GM12878 (cell line): ENCODE measurements around the gene TIMP4. TPM values are rescaled to one million over a fixed set of nuclear protein-coding genes. Genes with fewer than 3 reads are reported as not detected.

Experiments
- BCL11A ChIP-seq: IDR thresholded peaks from 2 replicates; pipeline ENCODE4 v1.6.1; 2011; ENCODE audit warnings: low read depth, low read length
- BHLHE40 ChIP-seq, 2 experiments: fragments of 450-650 bp in 1 of 2; IDR thresholded peaks; 2 replicates each; pipeline ENCODE4 v1.6.1; 2011 to 2017; ENCODE audit warnings: low read depth in 2 of 2, borderline replicate concordance in 1 of 2, improper control_type of control experiment in 1 of 2, low read length in 1 of 2, mild to moderate bottlenecking in 1 of 2
- CREB1 ChIP-seq: IDR thresholded peaks from 2 replicates; pipeline ENCODE4 v1.6.1; 2012; ENCODE audit warnings: low read depth, mild to moderate bottlenecking, inconsistent platforms
- CREM ChIP-seq: IDR thresholded peaks from 2 replicates; pipeline ENCODE4 v1.6.1; 2014; ENCODE audit warnings: antibody characterized with exemption, low read depth
- EED ChIP-seq: sonication (generic); IDR thresholded peaks from 2 replicates; pipeline ENCODE4 v1.6.1; 2016; ENCODE audit warnings: antibody characterized with exemption, low read depth
- HDAC6 ChIP-seq: fragments of 200-600 bp; sonication (generic); IDR thresholded peaks from one replicate; pipeline ENCODE4 v1.8.0; 2017; ENCODE audit warnings: antibody characterized with exemption; ENCODE audit not compliant: unreplicated experiment
- IKZF2 ChIP-seq, 2 experiments: fragments of 450-650 bp; IDR thresholded peaks; 2 replicates each; pipeline ENCODE4 v1.6.1; 2017; ENCODE audit warnings: mild to moderate bottlenecking in 2 of 2, moderate library complexity in 2 of 2
- JUND ChIP-seq: IDR thresholded peaks from 2 replicates; pipeline ENCODE4 v1.6.1; 2012; ENCODE audit warnings: low read depth, mild to moderate bottlenecking, low read length, improper control_type of control experiment, moderate library complexity
- KAT2A ChIP-seq: conservative IDR thresholded peaks from 2 replicates; pipeline ENCODE4 v1.6.1; 2011; ENCODE audit warnings: low read depth, low read length; ENCODE audit not compliant: control insufficient read depth
- NR2C2 ChIP-seq: IDR thresholded peaks from 2 replicates; pipeline ENCODE4 v1.6.1; 2011; ENCODE audit warnings: borderline replicate concordance, low read depth; ENCODE audit not compliant: control insufficient read depth, insufficient read length
- PAX5 ChIP-seq: IDR thresholded peaks from 2 replicates; pipeline ENCODE4 v1.6.1; 2011; ENCODE audit warnings: low read depth, low read length, borderline replicate concordance
- SUZ12 ChIP-seq: fragments of 200-600 bp; sonication (generic); IDR thresholded peaks from one replicate; pipeline ENCODE4 v1.6.1; 2018; ENCODE audit warnings: antibody characterized with exemption, mild to moderate bottlenecking; ENCODE audit not compliant: unreplicated experiment
- TAF1 ChIP-seq: IDR thresholded peaks from 2 replicates; pipeline ENCODE4 v1.6.1; 2011; ENCODE audit warnings: mild to moderate bottlenecking, low read depth, low read length, borderline replicate concordance
- TBL1XR1 ChIP-seq: IDR thresholded peaks from 2 replicates; pipeline ENCODE4 v1.6.1; 2012; ENCODE audit warnings: low read depth, low read length, improper control_type of control experiment
- TCF3 ChIP-seq: IDR thresholded peaks from 2 replicates; pipeline ENCODE4 v1.6.1; 2012; ENCODE audit warnings: low read depth, mild to moderate bottlenecking, low read length, borderline replicate concordance; ENCODE audit not compliant: insufficient read depth
- YY1 ChIP-seq: IDR thresholded peaks from 2 replicates; pipeline ENCODE4 v1.6.1; 2011; ENCODE audit warnings: low read depth, mild to moderate bottlenecking, low read length
- polyA plus RNA-seq, 11 experiments: library from polyadenylated mRNA; depleted of rRNA in 4 of 11; unstranded in 6 of 11; stranded (reverse) in 5 of 11; fragments of >200 nt; fragmentation: Nextera tagmentation in 4 of 11; fragmentation: Illumina TruSeq in 1 of 11; extraction: Ambion mirVana in 4 of 11; extraction: Trizol in 1 of 11; gene quantifications; 1 replicate in 1 of 11; 2 replicates in 10 of 11; pipeline versions ENCODE4 v1.2.1 to v1.2.3, GENCODE V29; 2011 to 2016; ENCODE audit warnings: inconsistent platforms in 2 of 11, missing spikeins in 2 of 11, low read depth in 1 of 11
- total RNA-seq, 4 experiments: library from RNA; depleted of rRNA in 3 of 4; stranded (reverse); fragments of >200 nt in 3 of 4; fragmentation: Illumina TruSeq in 1 of 4; extraction: Trizol in 1 of 4; gene quantifications; 2 replicates each; pipeline versions ENCODE4 v1.2.1 to v1.2.3, GENCODE V29; 2013 to 2021
- TF ChIP-seq, protein P1 (sequence below): fragments of 450-650 bp; IDR thresholded peaks from 2 replicates; pipeline ENCODE4 v1.6.1; 2017; ENCODE audit warnings: mild to moderate bottlenecking, moderate library complexity
- TF ChIP-seq, protein P2 (sequence below): IDR thresholded peaks from 2 replicates; pipeline ENCODE4 v1.6.1; 2011; ENCODE audit warnings: low read depth, low read length, improper control_type of control experiment, borderline replicate concordance
- TF ChIP-seq, protein P3 (sequence below): fragments of 450-650 bp; IDR thresholded peaks from 2 replicates; pipeline ENCODE4 v1.6.1; 2017; ENCODE audit warnings: mild to moderate bottlenecking
- TF ChIP-seq, protein P4 (sequence below): IDR thresholded peaks from 2 replicates; pipeline ENCODE4 v1.6.1; 2012; ENCODE audit warnings: low read depth, low read length, improper control_type of control experiment

Gene TIMP4
- total and polyA plus RNA-seq, 10 of the 15 experiments (the other 5 are each of a cell fraction or from before 2014, with no cell fraction given): 0.07 TPM; not detected in 9

DNA sequence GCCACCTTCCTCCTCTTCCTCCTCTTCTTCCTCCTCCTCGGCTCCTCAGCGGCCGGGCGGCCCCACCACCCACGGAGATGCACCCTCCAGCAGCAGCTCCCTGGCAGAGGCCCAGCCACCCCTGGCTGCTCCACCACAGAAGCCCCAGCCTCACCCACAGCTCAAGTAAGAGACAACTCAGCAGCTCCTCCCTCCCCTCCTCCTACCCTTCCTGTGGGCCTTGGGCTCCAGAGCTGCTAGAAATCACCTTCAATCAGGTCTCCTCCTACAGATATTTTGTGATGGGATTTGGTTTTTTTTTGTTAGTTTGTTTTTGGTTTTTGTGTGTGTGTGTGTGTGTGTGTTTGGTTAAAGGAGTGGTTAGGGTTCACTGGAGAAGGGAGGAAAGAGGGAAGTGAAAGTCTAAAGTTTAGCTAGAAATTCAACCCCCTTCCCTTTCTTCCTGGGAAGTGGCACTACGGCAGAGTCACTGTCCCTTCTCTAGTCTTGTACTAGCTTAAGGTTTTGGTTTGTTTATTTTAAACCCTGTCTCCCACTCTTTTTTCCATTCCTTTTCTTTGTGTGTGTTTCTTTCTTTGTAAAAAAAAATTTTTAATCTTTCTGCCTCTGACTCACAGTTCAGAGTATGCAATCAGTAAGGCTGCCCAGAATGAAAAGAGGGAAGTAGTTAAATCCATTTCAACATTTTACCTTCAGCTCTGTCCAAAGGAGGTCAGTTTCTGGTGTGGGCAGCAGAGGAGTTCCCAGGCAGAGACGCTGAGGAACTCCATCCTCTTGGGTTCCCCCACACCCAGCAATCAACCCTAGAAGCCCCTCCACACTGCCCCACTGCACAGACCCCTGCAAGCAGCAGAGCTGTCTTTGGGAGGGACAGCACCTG lies 29.0 kb upstream of the TIMP4 start (continued):
- TF ChIP-seq TBL1XR1 (0 out of 2 replicates have a peak, but pooled peaks have one; percentile 25), EED (peak; percentile 97), SUZ12 (no peak), KAT2A (no peak), HDAC6 (no peak), CREM (peak; percentile 37), BHLHE40 (IDR thresholded peaks at IDR 0.05; ENCODE audit: borderline replicate concordance in 1 of 2, low read depth in 2 of 2, low read length in 1 of 2) (peak; percentile 17 to 39; a peak in 1 of 4 replicates), CREB1 (no peak), PAX5 (peak; percentile 42; the same call in 1 of the 2 replicates), JUND (no peak), BCL11A (peak; percentile 52; the same call in 1 of the 2 replicates), NR2C2 (no peak), TCF3 (0 out of 2 replicates have a peak, but pooled peaks have one; percentile 19), YY1 (no peak), IKZF2 (IDR thresholded peaks at IDR 0.05) (peak; percentile 100), TAF1 (no peak)
- TF ChIP-seq, protein P1, sequence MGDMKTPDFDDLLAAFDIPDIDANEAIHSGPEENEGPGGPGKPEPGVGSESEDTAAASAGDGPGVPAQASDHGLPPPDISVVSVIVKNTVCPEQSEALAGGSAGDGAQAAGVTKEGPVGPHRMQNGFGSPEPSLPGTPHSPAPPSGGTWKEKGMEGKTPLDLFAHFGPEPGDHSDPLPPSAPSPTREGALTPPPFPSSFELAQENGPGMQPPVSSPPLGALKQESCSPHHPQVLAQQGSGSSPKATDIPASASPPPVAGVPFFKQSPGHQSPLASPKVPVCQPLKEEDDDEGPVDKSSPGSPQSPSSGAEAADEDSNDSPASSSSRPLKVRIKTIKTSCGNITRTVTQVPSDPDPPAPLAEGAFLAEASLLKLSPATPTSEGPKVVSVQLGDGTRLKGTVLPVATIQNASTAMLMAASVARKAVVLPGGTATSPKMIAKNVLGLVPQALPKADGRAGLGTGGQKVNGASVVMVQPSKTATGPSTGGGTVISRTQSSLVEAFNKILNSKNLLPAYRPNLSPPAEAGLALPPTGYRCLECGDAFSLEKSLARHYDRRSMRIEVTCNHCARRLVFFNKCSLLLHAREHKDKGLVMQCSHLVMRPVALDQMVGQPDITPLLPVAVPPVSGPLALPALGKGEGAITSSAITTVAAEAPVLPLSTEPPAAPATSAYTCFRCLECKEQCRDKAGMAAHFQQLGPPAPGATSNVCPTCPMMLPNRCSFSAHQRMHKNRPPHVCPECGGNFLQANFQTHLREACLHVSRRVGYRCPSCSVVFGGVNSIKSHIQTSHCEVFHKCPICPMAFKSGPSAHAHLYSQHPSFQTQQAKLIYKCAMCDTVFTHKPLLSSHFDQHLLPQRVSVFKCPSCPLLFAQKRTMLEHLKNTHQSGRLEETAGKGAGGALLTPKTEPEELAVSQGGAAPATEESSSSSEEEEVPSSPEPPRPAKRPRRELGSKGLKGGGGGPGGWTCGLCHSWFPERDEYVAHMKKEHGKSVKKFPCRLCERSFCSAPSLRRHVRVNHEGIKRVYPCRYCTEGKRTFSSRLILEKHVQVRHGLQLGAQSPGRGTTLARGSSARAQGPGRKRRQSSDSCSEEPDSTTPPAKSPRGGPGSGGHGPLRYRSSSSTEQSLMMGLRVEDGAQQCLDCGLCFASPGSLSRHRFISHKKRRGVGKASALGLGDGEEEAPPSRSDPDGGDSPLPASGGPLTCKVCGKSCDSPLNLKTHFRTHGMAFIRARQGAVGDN: no peak
- TF ChIP-seq, protein P2, sequence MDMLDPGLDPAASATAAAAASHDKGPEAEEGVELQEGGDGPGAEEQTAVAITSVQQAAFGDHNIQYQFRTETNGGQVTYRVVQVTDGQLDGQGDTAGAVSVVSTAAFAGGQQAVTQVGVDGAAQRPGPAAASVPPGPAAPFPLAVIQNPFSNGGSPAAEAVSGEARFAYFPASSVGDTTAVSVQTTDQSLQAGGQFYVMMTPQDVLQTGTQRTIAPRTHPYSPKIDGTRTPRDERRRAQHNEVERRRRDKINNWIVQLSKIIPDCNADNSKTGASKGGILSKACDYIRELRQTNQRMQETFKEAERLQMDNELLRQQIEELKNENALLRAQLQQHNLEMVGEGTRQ: no peak
- TF ChIP-seq, protein P3, sequence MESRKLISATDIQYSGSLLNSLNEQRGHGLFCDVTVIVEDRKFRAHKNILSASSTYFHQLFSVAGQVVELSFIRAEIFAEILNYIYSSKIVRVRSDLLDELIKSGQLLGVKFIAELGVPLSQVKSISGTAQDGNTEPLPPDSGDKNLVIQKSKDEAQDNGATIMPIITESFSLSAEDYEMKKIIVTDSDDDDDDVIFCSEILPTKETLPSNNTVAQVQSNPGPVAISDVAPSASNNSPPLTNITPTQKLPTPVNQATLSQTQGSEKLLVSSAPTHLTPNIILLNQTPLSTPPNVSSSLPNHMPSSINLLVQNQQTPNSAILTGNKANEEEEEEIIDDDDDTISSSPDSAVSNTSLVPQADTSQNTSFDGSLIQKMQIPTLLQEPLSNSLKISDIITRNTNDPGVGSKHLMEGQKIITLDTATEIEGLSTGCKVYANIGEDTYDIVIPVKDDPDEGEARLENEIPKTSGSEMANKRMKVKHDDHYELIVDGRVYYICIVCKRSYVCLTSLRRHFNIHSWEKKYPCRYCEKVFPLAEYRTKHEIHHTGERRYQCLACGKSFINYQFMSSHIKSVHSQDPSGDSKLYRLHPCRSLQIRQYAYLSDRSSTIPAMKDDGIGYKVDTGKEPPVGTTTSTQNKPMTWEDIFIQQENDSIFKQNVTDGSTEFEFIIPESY: no peak
- TF ChIP-seq, protein P4, sequence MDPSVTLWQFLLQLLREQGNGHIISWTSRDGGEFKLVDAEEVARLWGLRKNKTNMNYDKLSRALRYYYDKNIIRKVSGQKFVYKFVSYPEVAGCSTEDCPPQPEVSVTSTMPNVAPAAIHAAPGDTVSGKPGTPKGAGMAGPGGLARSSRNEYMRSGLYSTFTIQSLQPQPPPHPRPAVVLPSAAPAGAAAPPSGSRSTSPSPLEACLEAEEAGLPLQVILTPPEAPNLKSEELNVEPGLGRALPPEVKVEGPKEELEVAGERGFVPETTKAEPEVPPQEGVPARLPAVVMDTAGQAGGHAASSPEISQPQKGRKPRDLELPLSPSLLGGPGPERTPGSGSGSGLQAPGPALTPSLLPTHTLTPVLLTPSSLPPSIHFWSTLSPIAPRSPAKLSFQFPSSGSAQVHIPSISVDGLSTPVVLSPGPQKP: no peak
